ENCODE data around the gene MRAP.

Gene MRAP

DNA sequence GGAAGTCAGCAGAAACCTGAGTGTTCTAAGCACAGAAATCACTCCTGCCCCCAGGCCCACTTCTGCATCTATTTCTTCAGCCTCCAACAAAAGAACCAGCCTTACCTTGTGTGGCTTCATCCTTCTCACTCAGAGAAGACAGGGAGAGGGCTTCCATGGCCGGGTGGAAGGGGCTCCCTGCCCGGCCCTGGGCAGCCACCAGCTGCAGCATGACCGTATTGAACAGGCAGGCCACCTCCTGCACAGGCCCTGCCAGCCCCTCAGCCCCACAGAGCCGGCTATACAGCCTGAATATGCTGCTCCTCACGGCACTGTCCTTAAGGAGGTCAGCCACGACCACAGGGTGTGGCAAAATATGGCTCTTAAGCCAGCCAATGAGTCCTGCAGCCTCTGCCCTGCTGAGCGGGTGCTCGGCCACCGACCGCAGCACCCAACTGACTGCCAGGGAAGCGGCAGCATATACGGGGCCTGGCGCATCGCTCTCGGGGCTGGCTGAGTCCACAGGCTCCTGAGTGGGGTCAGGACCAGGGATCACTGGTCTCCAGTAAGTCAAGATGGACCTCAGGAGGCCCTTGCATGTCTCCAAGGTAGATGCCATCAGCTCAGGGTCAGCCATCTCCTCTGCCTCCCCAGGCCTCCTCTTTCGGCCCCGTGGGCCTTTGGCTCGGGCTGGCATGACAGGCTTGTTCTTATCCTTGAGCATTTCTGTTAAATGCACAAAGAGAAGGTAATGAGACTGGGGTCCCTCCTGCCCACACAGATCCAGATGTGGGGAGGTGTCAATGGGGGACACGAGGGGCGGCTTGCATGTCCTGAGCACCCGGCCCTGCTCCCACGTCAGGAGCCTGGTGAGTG lies 17.9 kb downstream of the MRAP start:
- intact Hi-C loops (cut with DNase I) = no loop called here
- peak in 3 of 42 donors; percentile 13 to 23 (median 13) for DNase-seq

DNA sequence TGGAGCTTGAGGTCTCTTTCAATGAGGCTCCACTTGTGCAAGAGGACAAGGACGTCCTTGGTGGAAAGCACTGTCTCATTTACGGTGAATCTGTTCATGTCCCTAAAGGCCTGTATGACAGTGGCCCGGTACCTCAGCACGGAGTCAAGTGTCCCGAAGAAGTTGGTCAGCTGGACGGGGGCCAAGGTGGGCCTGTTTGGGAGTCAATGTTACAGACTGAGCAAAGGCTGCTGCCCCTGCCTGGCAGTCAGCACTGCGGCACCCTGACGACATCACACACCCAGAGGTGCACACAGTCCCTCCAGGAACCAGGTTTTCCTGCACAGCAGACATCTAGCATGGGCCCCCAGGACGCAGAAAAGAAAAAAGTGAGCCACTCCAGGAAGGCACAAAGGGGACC lies 19.1 kb downstream of the MRAP start:
- intact Hi-C loops (cut with DNase I) = no loop called here
- peak in 3 of 42 donors; percentile 14 to 42 (median 31) for DNase-seq

DNA sequence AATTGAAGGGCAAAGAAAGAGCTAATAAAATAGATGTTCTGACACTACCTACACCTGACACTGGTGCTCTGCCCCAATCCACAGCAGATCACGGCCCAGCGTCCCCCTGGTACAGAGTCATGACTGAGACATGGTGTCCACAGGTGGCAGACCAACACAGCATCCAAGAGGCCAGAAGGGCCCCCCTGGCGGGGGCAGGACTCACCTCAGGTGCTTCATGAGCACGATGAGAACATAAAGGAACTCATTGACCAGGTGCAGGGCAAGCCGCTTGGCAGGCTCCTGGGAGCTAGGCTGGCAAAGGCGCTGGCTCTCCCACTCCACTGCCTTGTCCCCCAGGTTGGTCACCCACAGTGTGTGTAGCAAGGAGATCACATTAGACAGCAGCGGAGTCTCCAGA lies 20.4 kb downstream of the MRAP start:
- intact Hi-C loops (cut with DNase I) = no loop called here
- peak in 2 of 42 donors; percentile 21 to 36 for DNase-seq

DNA sequence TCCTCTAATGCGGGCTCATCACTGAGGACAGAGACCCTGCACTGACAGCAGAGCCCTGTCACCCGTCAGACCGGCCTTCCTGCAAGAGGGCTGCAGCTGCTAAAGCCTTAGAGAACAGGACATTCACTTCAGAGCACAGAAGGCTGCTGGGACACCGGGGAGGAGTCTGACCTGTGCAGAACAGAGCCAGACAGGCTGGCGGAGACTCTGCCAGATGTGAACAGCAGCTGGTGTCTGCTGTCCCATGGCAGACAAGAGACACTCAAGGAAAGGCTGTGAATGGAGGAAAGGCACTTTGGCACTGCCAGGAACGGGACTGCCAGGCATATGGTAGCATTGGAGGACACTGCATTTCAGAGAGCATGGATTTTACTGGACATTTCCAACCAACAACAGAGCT lies 21.4 kb downstream of the MRAP start:
- peak in 2 of 42 donors; percentile 28 to 46 for DNase-seq
- intact Hi-C loops (cut with DNase I) = no loop called here

DNA sequence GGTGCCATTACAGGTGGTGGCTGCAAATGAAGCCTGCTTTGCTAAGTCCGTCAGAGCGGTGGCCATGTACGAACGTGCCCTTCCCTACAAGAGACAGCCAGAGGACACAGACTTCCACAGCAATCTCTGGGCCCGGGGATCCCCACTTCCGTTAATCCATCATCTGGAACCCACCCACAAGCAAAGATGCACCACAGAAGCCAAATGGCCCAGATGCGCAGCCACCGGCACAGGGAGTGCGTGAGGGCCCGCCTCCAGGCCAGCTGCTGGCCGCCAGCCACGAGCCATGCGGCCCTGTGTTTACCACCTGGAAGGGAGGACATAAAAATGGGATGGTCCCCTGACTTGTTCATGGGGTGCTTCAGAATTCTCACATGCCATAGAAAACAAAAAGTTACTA lies 22.1 kb downstream of the MRAP start:
- intact Hi-C loops (cut with DNase I) = no loop called here
- DNase-seq = peak in 2 of 42 donors; percentile 23 to 42

DNA sequence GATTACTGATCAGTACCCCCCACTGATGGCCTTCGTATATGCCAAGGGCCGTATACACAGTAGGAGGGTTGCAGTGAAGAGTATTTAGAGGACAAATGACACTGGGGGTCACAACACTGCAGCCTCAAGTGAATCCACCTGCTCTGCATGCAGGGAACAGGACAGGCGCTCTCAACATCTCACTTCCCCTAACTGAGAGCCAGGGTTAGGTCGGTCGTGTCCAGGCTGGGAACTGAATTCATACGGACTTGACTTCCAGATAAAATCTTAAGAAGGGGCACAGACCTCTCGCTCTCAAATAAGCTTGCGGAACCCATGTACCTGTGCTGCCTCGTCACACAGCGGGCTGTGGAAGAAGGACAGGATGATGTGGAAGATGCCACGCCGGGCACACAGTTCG lies 22.8 kb downstream of the MRAP start:
- intact Hi-C loops (cut with DNase I) = no loop called here
- peak in 3 of 42 donors; percentile 12 to 21 (median 15) for DNase-seq

DNA sequence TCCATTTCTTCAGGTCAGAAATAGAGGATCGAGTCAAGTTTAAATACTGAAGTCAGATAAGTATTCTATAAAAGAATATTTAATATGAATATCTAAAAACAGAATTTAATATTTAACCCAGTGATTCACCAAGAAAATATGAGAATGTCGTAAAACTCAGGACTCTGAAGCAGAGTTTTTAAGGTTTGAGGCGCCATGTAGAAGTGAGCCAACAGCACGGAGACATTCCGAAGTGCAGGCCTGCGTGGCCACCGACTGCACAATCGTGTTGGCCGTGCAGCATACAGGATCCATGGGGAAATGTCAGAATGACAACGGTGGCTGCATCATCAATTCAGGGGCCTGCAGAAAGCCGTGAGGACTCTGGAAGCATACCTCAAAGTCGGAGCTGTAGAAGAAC lies 23.4 kb downstream of the MRAP start:
- intact Hi-C loops (cut with DNase I) = no loop called here

DNA sequence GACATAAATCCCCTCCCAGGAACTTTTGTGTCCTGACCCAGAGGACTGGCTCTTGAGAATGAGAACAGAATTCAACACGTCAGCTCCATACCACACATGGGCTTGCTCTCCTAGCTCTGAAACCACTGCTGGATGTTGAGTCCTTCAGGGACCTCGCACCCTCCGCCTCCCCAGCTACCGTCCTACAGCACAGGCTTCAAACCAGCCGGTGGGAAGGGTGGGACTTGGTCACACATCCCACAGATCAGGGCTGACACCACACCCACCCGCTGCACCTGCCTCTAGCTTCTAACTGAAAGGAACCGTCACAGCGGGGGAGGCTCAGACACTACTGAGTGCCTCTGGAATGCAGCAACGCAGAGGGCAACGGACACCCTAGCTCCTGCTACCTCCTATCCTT lies 24.0 kb downstream of the MRAP start:
- DNase-seq = peak in 3 of 42 donors; percentile 16 to 30 (median 18)
- intact Hi-C loops (cut with DNase I) = no loop called here

More for the DNA sequence above, 23.4 kb downstream of the MRAP start:
- DNase-seq = peak in 3 of 42 donors; percentile 10 to 21 (median 15)

DNA sequence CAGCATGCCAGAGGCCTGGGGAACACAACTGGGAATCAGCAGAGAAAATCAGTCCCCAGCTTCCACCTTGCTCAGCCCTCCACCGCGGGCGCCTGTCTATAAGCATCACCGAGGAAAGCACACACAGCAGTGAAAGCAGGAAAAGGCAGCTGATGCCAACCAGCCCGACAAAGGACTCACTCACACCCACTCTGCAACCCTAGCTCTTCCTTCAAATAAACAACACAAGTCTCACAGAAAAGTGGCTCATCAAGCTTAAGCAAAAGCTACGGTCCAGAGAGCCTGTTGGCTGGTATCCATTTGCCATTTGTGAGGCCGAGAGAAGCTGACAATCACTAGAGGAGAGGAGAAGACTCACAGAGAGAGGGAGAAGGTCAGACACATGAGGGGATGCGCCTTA lies 27.1 kb downstream of the MRAP start:
- DNase-seq = peak in 18 of 42 donors; percentile 29 to 62 (median 40)
- intact Hi-C loops (cut with DNase I) = no loop called here

DNA sequence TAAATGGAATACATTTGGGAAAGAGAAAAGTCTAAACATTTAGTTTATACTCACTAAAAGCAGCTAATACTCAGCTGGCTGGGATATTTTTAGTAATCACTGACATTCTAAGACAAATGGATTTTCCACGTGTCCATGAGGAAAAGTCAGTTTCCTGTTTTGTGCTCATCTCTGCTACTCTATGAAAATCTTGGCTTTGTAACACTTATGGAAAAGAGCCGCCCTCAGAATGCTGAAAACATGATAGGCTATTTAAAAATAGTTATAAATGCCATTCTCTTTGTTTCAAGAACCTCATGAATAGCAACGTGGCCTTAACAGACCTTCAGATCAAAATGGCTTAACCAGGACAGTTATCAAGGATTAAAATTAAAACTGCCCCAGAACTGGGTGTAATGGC lies 29.9 kb downstream of the MRAP start:
- intact Hi-C loops (cut with DNase I) = no loop called here
- DNase-seq = no peak

DNA sequence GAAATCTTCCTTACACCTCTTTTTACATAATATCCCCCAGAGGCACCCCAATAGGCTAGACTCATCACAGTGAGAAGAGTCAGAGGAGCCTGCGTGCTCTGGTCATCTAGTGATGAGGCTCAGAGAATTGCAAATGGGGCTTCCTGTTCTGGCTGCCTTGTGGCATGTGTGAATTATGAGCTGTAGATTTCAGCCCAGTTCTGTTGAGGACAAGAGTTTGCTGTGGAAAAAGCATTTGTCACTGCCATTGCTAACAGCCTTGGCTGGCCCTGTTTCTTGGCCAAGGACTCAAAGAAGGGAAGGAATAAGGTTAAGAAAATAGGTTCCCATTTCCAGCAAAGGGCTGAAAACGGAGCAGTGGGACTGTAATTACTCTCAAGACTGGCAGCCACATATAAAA lies 30.7 kb downstream of the MRAP start:
- DNase-seq = peak in 7 of 42 donors; percentile 10 to 52 (median 21)
- intact Hi-C loops (cut with DNase I) = no loop called here

DNA sequence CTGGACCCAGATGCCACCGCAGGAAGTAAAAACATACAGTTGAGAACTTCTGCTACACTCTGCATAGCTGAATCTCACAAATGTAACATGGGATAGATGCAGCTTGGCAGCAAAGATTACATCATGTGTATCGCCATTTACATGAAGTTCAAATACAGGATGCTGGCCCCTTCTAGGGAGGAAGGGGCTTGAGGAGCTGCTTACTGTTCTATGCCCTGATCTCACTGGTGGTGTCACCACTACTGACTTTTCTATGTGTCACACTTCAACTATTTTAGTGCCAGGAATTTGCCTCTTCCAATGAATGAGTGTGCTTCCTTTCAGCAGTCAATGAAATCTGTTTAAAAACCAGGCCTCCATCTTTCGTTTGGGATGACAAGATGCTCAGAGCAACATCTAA lies 31.1 kb downstream of the MRAP start:
- intact Hi-C loops (cut with DNase I) = no loop called here
- peak in 2 of 42 donors; percentile 9 to 10 for DNase-seq

DNA sequence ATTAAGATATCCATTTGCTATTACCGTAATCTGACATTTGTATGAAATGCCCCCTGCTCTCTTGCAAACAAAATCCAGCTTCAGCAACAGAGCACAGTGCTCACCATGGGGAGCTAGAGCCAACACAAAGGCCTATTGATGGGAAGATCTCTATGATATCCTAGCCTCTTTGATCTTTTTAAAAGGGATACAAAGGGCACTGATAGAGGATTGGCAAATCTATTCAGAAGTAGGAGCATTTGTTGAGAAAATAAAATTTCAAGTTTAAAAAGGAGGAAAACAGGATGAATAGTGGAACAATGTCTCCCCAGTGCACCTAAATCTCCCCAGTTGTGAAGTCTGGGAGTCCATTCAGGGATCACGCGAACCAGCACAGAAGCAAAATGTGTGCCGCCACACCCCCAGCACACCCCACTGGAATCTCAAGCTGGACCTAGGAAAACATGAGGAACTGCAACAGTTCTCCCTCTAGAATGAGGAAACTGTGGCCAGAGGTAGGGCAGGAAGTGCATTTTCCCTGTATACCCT lies 32.2 kb downstream of the MRAP start:
- DNase-seq = peak in 7 of 42 donors; percentile 27 to 59 (median 30)
- intact Hi-C loops (cut with DNase I) = no loop called here

DNA sequence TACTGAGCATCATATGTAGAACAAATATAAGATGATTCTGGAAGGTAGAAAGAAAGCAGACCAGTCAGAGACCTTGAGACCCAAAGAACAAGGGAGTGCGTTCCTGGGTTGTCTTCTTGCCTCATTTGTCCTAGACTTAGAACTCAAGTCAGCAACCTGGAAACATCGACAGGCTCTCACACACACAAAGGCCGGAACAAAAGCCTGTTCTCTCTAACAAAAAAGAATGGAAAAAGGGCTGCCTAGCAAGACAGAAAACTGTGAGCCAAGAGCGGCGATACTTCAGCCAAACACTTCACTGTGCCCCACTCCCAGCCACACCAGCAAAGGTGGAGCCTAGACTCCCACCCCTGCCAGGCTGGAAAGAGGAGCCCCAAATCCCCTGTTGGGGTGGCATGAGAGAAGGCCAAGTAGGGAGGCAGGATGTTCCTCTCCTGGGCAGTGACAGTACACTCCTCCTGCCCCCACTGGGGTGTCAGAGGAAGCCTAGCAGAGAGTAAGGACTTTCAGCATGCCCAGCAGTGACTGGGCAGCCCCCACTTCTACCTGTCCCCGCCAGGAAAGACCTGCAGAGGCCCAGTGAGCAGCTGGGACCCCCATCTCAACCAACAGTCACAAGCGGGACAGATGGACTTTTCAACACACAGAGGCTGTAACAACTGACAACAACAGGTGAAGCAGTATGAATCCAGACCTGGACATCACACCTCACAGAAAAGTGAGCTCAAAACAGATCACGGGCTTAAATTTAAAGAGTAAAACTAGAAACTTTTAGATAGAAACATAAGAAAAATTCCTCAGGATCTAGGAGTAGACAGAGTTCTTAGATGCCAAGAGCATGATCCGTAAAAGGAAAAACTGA lies 33.0 kb downstream of the MRAP start:
- DNase-seq = peak in 8 of 42 donors; percentile 17 to 56 (median 36)
- intact Hi-C loops (cut with DNase I) = no loop called here

DNA sequence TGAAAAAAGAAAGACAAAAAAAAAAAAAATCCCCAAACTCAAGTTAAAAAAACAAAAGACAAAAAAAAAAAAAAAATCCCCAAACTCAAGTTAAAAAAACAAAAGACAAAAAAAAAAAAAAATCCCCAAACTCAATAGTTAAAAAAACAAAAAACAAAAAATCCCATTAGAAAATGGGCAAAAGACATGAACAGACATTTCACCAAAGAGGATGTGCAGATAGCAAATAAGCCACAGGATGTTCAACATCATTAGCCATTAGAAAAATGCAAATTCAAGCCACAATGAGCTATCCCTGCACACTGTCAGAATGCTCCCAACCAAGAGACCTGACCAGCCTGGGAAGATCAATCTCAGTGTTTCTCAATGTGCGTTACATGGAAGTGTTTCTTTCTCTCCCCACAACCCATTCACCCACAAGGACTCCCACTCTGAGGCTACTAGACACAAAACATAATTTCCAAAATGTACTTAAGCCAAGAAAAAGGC lies 33.9 kb downstream of the MRAP start:
- DNase-seq = no peak
- intact Hi-C loops (cut with DNase I) = no loop called here

DNA sequence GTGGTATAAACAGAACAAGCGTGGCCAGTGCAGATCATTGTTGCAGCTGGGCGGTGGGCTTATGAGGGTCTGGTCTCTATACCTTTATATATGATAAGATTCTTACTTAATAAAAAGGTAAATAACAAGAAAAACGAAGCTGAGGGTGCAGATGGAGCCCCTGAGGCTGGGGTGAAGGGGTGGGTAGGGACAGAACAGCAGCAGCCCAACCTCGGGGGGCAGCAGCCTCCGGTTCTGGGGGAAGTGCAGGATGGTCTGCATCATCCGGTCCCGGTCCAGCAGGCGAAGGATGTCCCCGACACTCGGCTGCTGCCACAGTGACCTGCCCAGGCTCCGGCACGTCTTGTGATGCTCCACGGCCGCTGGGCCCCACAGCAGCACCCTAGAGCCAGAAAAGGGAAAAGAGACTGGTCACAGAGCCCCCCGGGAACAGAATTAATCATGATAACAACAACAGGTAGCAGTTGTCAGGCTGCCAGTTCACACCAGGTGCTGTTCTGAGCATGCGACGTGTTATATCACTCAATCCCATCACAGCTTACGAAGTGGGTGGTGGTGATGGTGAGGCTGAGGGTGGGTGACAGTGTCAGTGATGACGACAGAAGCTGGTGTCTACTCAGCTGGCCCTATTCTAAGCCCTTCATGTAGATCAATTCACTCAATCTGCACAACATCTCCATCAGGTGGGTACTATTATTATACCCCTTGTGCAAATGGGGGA lies 35.5 kb downstream of the MRAP start:
- intact Hi-C loops (cut with DNase I) = no loop called here
- peak in 28 of 42 donors; percentile 14 to 84 (median 54) for DNase-seq

DNA sequence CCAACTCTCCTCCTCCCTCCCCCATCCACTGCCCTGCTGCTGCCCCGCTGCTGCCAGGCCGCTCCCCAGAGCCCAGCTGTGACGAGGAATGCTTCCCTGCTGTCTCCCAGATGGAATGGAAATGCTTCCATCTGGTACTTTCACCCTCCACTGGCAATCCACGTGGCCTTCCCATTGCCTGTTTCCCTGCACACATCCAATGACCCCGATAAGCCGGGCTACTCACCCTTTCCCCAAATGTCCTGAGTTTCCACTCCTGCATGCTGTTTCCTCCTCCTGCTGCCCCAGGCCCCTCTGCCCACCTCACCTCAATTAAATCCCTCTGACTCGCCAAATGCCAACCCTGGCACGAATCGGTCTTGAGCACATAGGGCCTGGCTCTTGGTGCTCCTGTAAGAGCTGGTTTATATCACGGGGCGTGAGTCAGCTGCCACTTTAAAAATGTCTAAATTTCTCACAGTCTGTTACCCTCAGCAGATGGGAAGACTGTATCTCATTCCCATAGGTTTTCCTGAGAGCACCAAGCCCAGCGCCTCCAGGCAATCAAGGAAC lies 36.4 kb downstream of the MRAP start:
- intact Hi-C loops (cut with DNase I) = no loop called here
- peak in 41 of 42 donors; percentile 44 to 88 (median 75) for DNase-seq

Measured in head of caudate nucleus (tissue), 42 donors.